HG03457 (cell line): ENCODE measurements around the gene GPR148.
"Not testable (repeated sequence)": the region's sequence is repeated elsewhere in the genome, so short reads cannot be mapped to it uniquely, and the experiment has no call there.

Experiments
- ATAC-seq: cut with Tn5 transposase; IDR thresholded peaks from one replicate; pipeline ENCODE4 v1.9.1; 2021; ENCODE audit warnings: moderate number of reproducible peaks; ENCODE audit not compliant: unreplicated experiment

GPR148 gene

DNA sequence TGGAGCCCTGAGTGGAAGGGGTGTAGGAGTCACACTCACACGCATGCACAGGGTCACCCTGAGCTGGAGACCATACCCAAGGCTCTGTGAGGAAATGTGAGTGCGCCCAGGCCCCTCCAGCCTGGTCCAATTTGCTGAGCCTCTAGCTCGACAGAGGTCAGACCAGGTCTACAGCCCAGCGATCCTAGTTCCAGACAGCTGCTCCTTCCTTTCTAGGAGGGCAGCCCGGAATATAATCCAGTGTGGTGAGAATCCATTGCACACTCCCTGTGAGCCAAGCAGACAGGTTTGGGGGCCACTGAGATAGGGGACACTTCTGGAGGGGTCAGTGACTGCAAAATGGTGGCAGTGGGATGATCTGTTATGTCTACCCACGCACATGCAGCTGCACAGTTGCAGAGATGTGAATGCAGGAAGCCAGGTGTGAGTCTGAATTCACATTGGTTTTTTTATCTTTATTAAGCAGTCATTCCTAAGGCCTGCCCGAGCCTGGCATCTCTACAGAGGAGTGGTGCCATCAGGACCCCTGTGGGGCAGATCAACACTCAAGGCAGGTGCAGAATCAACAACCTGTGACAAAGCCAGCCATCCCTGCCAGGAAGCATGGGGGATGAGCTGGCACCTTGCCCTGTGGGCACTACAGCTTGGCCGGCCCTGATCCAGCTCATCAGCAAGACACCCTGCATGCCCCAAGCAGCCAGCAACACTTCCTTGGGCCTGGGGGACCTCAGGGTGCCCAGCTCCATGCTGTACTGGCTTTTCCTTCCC, at the start of gene GPR148:
TSS of gene GPR148 (plus strand) at position 522 of the 768 bp plus-strand sequence. CDS start at position 604, 82 bp downstream.
- ATAC-seq = no peak

GRCh38 chr2:130692041-130692770, 36.7 kb upstream of the GPR148 start:
- not testable (repeated sequence) for ATAC-seq

DNA sequence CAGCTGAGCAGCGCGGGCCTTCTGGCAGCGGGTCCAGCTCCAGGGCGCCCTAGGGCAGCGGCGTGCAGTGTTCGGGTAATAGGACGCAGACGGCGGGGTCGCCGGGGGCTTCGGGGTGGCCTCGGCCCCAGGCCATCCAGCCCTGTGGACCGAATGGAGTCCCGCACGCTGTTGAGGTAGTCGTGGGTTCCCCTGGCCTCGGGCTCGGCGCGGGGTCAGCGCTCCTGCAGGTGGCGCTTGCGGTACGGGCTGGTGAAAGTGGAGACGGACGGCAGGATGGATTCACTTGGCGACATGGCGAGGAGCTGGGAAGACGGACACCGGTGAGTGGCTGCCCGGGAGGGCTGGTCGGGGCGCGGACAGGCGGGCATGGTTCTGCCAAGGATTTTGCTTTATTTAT, 35.4 kb upstream of the GPR148 start:
- not testable (repeated sequence) for ATAC-seq

GRCh38 chr2:130703250-130703649, 25.6 kb upstream of the GPR148 start:
- ATAC-seq = not testable (repeated sequence)

DNA sequence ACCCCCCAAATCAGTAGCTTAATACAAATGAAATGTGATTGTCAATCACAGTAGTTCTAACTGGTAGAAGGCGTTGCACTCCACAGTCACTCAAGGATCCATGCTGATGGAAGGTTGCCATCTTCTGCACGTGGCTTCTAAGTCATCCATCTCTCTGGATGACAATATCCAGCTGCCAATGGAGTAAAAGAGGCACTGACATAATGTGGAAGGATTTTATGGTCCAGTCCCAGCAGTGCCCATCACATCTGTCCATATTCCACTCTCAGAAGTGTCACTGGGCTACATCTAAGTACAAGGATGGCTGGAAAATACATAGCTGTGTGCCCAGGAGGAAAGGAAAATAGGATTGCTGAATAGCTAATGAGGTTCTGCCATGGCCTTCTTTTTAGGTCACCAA, 14.1 kb upstream of the GPR148 start:
- not testable (repeated sequence) for ATAC-seq

- ATAC-seq = no peak
Observed at GRCh38 chr2:130720036-130720435, 8.8 kb upstream of the GPR148 start.

DNA sequence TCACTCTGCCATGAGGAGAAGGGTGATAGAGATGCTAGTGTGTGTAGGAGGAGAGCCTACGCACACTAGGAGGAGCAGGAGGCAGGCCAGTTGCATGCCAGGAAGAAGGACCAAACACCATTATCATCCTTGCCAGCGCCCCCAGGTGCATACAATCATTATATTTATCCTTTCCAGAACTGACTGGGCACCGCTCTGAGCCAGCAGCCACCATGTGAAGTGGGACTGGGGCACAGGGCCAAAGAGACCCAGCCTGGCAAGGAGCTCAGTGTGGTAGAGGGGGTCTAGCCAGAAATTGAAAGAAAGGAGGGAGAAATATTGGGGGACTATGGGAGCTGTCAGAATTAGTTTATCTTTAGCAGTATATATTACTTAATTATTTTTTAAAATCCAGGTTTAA, 8.3 kb upstream of the GPR148 start:
- no peak for ATAC-seq

DNA sequence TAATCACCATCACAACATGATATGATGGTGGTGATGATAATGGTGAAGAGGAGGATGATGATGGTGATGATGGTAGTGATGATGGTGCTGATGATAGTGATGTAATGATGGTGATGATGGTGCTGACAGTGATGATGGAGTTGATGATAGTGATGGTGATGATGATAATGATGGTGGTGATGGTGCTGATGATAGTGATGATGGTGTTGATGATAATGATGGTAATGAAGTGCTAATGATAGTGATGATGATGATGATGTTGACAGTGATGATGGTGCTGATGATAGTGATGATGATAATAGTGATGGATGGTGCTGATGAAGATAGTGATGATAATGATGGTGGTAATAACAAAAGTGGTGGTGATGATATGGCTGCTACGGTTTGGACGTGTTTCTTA, 4.4 kb upstream of the GPR148 start:
- ATAC-seq = no peak

GRCh38 chr2:130726614-130727180, 2.2 kb upstream of the GPR148 start:
- ATAC-seq = no peak

DNA sequence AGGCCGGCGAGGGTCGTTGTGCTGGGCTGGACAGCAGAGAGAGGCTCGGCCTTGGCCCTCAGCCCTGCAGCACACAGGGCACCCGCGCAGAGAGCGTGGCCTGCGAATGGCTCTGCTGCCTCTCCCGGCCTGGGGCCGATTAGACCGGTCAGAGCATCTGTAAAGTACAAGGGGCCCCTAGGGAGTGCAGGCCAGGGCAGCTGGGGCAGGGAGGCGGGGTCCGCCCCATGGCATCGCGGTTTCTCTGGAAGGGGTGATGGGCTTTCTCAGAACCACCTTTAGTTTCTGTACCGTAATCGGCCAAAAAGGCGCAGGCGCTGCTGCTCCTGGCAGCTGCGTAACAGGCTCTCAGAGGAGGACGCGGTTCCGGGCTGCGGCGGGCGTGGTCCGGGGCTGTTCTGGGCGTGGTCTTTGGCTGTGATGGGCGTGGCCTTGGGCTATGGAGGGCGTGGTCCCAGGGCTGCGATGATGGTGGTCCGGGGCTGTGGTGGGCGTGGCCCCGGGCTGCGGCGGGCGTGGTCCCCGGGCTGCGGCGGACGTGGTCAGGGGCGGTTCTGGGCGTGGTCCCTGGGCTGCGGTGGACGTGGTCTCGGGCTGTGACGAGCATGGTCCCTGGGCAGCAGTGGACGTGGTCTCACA, 1.5 kb upstream of the GPR148 start:
- ATAC-seq = peak; percentile 78

DNA sequence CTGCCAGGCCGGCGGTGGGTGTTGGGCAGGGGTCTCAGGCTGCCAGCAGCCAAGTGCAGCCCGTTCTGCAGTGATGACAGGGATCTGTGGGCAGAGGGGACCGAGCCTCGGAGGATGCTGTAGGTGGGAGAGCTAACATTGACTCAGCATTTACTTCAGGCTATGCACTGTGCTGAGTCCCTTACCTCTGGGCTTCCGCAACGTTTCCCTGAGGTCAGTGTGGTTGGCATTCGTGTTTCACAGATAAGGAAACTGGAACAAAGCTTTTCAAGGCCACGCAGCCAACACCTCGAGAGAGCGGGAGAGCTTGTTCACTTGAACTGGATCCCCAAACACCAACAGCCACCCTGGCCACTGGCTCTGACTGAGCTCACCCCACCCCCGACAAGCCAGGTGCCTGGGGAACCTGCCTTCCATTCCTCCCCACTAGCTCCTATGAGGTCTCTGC, 839 bp upstream of the GPR148 start:
- ATAC-seq = peak; percentile 11

- ATAC-seq = no peak
Observed at GRCh38 chr2:130729322-130730299, 741 bp downstream of the GPR148 start.

DNA sequence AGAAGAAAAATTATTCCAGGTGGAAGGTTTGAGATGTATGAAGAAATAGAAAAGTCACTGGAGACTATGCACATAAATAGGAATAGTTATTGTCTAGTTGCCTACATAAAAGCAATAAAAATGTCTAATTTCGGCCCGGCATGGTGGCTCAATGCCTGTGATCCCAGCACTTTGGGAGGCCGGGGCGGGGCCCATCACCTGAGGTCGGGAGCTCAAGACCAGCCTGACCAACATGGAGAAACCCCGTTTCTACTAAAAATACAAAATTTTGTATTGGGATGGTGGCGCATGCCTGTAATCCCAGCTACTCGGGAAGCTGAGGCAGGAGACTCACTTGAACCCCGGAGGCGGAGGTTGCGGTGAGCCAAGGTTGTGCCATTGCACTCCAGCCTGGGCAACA, 3.4 kb downstream of the GPR148 start:
- ATAC-seq = not testable (repeated sequence)

- no peak for ATAC-seq
Observed at GRCh38 chr2:130735200-130735599, 6.3 kb downstream of the GPR148 start.

- ATAC-seq = no peak
Observed at GRCh38 chr2:130736487-130736886, 7.6 kb downstream of the GPR148 start.

GRCh38 chr2:130737592-130737991, 8.7 kb downstream of the GPR148 start:
- no peak for ATAC-seq

DNA sequence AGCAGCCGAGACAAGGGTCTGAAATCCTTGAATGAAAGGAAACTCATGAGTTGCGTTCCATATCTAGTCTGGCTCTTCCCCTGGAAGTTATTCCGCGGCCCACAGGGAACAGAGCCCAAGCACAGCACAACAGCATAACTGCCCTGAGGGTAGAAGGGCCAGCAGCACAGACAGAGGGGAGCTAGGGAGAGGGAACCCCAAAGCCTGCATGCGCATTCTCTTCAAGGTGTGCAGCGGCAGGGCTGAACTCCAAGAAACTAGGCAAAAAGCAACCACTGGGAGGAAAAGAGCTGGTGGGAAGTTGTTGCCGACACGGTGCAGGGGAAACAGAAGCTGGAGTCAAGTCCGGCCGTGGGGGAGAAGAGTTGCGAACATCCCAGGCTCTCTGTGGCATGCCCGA, 11.8 kb downstream of the GPR148 start:
- no peak for ATAC-seq

- ATAC-seq = no peak
Observed at GRCh38 chr2:130743278-130743677, 14.4 kb downstream of the GPR148 start.

DNA sequence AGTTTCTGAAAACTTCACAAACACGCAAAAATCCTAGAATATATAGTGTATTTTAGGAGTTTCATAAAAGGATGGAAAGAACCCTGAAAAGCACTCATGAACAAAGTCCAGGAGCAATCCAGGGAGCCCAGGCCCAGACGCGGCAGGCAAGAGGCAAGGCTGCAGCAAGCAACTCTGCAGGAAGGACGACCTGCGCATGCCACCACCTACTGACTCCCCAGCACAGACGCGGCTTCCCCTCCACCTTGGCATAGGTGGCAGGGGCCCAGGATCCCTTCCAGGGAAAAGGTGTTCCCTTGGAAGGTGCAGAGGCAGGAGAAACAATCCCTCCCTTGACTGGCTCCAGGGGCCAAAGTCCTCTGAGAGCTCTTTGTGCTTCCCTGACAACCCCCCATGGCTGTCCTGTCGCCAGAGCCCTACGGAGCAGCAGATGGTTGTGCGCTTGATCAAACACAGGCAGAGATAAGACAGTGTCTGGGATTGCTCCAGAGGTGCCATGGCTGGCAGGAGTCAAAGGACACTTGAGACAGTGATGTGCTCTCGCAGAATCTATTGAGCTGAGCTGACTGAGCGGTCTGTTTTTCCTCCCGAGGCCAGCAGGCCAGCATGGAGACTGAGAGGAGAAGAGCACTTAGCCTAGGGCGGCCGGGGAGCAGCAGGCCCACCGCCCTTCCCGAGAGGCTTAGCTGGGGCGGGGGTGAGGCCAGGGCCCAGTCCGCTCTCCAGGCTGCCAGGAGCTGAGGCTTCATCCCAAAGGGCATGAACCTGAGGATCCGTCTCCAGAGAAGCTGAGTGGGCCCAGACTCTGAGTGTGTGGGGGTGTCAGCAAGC, 15.6 kb downstream of the GPR148 start:
- ATAC-seq = no peak
